Erythroblast (primary cell): ENCODE data around the gene GALNT16.

ENCODE experiments used
- GATA1 ChIP-seq: IDR thresholded peaks from 2 replicates; pipeline ENCODE4 v1.6.1; 2011; ENCODE audit warnings: low read depth, mild to moderate bottlenecking, control low read depth, low read length, moderate library complexity
- POLR2A ChIP-seq: IDR thresholded peaks from 2 replicates; pipeline ENCODE4 v1.6.1; 2011; ENCODE audit warnings: mild to moderate bottlenecking, low read length

DNA sequence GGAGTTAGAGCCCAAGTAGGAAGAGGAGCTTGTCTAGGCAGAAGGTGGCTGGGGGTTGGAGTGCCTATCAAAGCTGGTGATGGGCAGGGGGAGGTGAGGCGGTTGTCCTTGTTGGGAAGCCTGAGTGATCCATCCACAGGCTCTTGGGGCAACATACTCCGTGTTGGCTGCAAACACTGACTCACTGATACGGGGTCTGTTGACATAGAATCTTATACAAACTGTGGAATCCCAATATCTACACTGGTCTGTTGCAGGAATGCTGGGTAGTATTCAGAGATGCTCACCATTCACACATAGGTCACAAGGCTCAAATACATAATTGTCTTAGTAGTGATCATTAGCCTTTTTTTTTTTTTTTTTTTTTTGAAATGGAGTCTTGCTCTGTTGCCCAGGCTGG, 112.2 kb downstream of the GALNT16 start:
- TF ChIP-seq POLR2A, result no peak
- TF ChIP-seq GATA1, result no peak
